ENCODE measurements around the gene NNMT. TPM values are rescaled to one million over a fixed set of nuclear protein-coding genes. Genes with fewer than 3 reads are reported as not detected.

The NNMT gene
- total and polyA plus RNA-seq, 9 of the 15 experiments (the other 6 are each of a cell fraction or from before 2014, with no cell fraction given), result 6.1 to 15.0 (median 11.2) TPM

DNA sequence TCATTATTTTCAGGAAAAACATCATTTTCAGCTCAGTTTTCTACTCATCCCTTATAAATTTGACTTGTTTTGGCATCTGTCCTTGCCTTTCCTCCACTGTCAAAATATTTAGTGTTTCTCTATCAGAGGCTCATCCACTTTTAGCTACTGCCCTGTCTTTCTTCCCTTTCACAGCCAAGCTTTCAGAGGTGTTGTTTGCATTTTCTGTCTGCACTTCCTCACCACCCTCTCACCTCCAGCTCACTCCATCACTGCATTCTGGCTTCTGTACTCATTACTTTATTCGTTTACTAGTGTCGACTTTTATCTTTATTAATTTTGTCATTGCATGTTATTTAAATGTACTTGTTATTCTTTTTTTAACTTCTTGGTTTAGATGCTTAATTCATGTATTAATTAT lies 26.7 kb upstream of the NNMT start:
- Histone ChIP-seq H4K20me1 (replicated peaks; ENCODE audit: control insufficient read depth, insufficient read depth, low read length) (no peaks in the 10 kb centered on the region), H3K9me3 (replicated peaks; ENCODE audit: control insufficient read depth, insufficient read depth, low read depth, low read length) (no peaks in the 10 kb centered on the region), H3K79me2 (ENCODE audit: control insufficient read depth, insufficient read depth, low read length) (no peaks in the 10 kb centered on the region), H2AFZ (ENCODE audit: low read depth, low read length) (no peak overlapping the region), H3K36me3 (ENCODE audit: control insufficient read depth, insufficient read depth, low read length) (no peaks in the 10 kb centered on the region), H3K4me3 (no peak overlapping the region), H3K9me1 (ENCODE audit: control insufficient read depth, insufficient read depth, low read length) (no peaks in the 10 kb centered on the region), H3K27me3 (ENCODE audit: control insufficient read depth in 2 of 2, insufficient read depth in 2 of 2, low read length in 2 of 2) (peaks cover 10 to 21% of the 10 kb centered on the region in 2 experiments), H3K4me2 (ENCODE audit: insufficient read depth, low read length) (no peak overlapping the region), H3K4me1 (replicated peaks in 1 of 2; ENCODE audit: control insufficient read depth in 2 of 2, insufficient read depth in 2 of 2, low read length in 2 of 2) (peaks cover 0 to 6% of the 10 kb centered on the region in 2 experiments; a peak in 1 of 5 replicates), H3K27ac (ENCODE audit: extremely low read depth, low read depth, low read length) (no peak overlapping the region), H3K9ac (ENCODE audit: insufficient read depth in 1 of 2, low read depth in 2 of 2, low read length in 2 of 2) (no peak overlapping the region)
- ATAC-seq (no peak), DNase-seq (ENCODE audit: extremely low read depth in 1 of 4, low spot score in 3 of 4) (no peak), FAIRE-seq (no peak)
- intact Hi-C loops (cut with micrococcal nuclease) (loop anchor here (10.0 kb wide), 1 partner anchor 675 kb away; no protein-coding TSS in a partner anchor), in situ Hi-C loops (cut with MboI) (loop anchor here (10.0 to 25.0 kb wide), 2 partner anchors 255 to 957 kb away; partner anchors contain the start of gene TTC12)
- POLR2A ChIA-PET, result interaction anchor here (1.9 kb wide), 1 partner anchor 11 kb away, joined by 5 read pairs; no protein-coding TSS in a partner anchor
- BruUV-seq (replicated peaks), result no TSS peak
- CTCF ChIA-PET (ENCODE audit: low intra/inter-chr PET ratio), result no interaction called here
- 3% methylated on average over 2 of the region's 2 CpGs for WGBS (ENCODE audit: insufficient coverage, low coverage, missing lambda C conversion rate)
- TF ChIP-seq, protein P1, sequence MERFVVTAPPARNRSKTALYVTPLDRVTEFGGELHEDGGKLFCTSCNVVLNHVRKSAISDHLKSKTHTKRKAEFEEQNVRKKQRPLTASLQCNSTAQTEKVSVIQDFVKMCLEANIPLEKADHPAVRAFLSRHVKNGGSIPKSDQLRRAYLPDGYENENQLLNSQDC (CRISPR knock-in tag; IDR thresholded peaks at IDR 0.05), result no peak
- TF ChIP-seq, protein P2, sequence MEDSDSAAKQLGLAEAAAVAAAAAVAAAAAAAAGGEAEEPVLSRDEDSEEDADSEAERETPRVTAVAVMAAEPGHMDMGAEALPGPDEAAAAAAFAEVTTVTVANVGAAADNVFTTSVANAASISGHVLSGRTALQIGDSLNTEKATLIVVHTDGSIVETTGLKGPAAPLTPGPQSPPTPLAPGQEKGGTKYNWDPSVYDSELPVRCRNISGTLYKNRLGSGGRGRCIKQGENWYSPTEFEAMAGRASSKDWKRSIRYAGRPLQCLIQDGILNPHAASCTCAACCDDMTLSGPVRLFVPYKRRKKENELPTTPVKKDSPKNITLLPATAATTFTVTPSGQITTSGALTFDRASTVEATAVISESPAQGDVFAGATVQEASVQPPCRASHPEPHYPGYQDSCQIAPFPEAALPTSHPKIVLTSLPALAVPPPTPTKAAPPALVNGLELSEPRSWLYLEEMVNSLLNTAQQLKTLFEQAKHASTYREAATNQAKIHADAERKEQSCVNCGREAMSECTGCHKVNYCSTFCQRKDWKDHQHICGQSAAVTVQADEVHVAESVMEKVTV (CRISPR knock-in tag; IDR thresholded peaks at IDR 0.05), result no peak
- no peak for TF ChIP-seq ESRRB (CRISPR knock-in tag; IDR thresholded peaks at IDR 0.05; ENCODE audit: borderline replicate concordance)
- TF ChIP-seq, protein P3, sequence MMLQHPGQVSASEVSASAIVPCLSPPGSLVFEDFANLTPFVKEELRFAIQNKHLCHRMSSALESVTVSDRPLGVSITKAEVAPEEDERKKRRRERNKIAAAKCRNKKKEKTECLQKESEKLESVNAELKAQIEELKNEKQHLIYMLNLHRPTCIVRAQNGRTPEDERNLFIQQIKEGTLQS (IDR thresholded peaks at IDR 0.05), result no peak
- TF ChIP-seq, protein P3 (CRISPR knock-in tag; conservative IDR thresholded peaks at IDR 0.05), result no peak
- TF ChIP-seq CREB1 (IDR thresholded peaks at IDR 0.05), result no peak
- TF ChIP-seq CREB1 (CRISPR knock-in tag; IDR thresholded peaks at IDR 0.05), result no peak
- no peak for TF ChIP-seq ZNF197 (CRISPR knock-in tag; IDR thresholded peaks at IDR 0.05; ENCODE audit: low read depth)
- TF ChIP-seq PYGO2 (tag; IDR thresholded peaks at IDR 0.05), result no peak
- TF ChIP-seq CBX1 (IDR thresholded peaks at IDR 0.05; ENCODE audit: low read depth), result no peak
- no peak for TF ChIP-seq EWSR1 (IDR thresholded peaks at IDR 0.05; ENCODE audit: borderline replicate concordance, low read depth, partially characterized antibody)
- TF ChIP-seq, protein P4, sequence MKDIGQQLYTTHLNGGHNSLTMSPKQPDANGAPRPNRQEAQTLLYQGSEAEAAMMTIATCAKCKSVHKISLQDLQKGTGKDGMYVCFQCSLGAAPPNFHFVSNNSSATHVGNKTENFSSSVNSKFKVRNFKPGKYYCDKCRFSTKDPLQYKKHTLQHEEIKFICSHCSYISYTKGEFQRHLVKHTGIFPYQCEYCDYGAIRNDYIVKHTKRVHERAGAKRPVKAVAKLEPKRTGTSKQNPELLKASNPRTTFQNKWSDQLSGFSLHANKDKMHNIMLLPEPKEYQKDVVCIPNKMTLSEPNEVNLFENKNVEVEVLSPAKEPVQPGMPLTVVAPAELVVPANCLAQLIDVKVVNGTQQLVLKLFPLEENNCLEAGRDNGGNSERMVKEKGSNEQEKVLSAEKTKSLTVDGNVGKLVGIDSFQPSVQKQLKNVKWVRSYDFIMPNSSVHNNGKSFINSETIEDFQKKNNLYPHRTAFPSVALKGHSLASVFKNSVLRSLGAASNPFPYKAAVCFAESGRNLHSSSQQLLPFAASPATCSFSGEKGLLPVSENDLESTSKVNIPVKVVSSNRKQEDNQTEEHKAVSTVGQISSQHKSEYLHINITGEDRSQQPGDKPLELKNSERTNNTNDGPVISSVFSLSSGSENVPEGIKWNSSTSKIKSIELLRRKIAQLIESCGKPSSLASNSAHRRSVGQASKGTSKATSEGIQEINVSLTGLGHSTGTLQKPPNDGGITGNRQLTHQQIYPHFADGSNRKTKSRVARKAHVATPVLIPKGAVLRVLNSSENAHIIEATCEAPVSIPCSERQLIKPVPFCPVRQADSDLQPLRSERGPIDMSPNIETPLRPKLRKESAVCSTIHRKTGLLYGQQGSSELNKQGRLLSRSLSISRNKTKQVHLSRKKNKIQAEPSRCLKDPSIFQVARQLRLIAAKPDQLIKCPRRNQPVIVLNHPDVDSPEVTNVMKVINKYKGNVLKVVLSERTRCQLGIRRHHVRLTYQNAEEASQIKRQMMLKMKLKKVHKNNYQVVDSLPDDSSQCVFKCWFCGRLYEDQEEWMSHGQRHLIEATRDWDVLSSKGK (CRISPR knock-in tag; IDR thresholded peaks at IDR 0.05), result no peak
- TF ChIP-seq RBM22 (IDR thresholded peaks at IDR 0.05; ENCODE audit: low read depth, low read length, poor library complexity, severe bottlenecking), result no peak
- no peak for TF ChIP-seq ZNF274 (IDR thresholded peaks at IDR 0.05; ENCODE audit: borderline replicate concordance, low read depth, low read length)

All from K562 (cell line).